GM19455 (cell line): ENCODE results near the gene LIMS2.

Source experiments
- ATAC-seq: cut with Tn5 transposase; IDR thresholded peaks from one replicate; pipeline ENCODE4 v1.9.1; 2021; ENCODE audit not compliant: unreplicated experiment

Gene LIMS2

DNA sequence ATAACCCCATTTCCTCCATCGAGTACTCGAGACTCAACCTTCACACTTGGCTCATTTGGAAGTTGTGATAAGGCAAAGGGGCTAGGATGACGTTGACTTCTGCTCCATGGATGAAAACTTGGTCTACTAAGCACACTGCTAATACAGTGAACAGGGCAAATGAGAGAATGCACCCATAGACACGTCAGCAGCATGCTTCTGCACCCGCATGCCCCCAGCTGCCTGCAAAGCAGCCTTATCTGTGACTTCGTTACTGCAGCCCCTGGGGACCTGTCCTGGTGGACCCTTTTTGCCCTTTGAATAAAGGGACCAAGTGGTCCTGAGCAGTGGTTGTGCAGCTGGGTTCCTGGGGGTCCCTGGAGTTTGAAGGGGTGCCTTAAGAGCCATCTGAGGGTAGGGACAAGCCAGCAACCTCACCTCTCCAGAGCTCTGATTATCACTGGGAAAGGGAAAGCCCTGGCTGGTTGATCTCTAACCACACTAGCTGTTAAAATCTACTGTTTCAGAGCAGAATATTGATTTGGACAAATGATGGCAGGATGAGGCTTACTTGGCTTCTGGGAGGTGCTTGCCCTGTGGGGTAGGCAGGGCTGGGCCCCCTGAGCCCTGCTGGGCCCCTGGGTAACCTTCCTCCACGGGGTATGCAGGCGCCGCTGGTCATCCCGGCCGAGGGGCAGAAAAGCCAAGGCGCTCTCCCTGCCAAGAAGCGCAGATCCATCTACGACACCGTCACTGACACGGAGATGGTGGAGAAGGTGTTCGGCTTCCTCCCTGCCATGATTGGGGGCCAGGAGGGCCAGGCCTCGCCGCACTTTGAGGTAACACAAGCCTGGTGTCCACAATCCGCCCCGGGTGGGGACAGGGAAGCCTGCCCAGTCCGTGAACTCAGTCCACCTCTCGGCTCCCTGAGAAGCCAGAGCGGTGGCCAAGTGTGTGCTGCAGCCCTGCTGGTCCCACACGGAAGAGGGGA, 67.0 kb downstream of the LIMS2 start:
- no peak for ATAC-seq

DNA sequence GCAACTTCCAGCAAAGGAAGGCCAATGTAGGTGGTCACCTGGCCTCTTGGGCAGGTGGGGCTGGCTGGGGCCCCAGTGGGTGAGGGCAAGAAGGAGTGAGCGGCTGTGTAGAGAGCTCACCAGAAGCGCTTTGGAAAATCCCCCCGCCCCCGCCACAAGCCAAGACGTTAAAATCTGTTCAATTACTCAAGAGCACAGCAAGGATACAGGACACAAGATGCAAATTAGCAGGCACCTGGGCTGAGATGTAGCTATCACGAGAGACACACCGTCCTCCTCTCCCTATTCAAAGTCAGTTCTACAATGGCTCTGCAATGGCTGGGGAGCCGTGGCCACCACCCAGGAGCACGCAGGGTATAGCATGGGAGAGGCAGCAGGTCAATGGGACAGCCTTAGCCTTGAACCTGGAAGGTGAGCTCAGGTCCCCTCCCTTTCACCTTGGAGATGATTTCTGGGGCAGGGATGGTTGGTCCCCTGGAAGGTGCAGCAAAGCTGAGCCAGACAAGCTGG, 67.9 kb downstream of the LIMS2 start:
- ATAC-seq = no peak

DNA sequence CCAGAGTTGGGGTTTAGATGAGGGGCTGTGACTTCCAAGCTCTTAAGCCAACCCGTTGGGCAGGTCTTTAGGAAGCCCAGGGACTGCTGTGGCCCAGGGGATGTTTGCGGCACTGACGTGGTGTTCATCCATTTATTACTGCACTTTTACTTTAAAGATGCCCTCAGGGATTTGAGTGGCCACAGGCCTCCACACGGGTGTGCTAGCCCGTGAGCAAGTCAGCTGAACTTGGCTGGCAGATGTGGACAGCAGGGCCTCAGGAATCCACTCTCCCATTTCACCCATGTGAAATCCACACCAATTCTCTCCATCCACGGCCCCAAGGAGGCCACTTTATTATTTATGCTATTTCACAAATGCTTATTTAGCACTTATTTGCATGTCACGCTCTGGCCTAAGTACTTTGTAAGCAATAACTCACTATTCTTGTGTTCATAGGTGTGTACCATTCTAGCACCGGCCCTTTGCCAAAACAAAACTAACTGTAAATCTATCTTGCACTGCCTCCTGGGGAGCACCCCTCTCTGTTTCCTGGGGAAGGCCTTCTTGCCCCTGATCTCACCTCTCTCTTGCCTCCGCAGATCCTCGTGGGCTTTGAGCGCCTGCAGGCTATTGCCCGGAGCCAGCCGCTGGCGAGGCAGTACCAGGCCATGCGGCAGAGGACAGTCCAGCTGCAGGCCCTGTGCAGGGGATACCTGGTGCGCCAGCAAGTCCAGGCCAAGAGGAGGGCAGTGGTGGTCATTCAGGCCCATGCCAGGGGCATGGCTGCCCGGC, 68.5 kb downstream of the LIMS2 start:
- ATAC-seq = no peak

DNA sequence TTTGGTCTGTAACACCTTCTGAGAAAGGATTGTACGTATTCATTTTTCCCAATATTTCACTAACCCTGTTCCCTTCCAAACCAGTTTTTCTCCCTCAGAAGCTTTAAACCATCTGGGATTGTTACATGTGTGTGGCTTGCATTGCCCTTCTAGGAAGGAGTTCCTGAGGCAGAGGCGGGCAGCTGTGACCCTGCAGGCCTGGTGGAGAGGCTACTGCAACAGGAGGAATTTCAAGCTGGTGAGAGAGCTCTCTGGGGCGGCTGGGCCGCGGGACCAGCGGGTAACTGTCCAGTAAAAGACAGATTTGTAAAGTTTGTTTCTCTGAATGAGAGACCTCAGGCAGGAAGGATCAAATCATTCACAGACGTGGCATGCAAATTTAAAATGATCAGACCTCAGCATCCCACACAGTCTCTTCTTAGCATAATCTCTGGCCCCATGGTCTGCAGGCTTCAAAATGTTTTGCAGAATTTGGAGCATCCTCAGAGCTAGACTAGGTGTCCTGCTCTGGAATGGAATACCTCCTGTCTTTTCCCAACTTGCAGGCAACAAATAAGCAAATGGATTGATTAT, 69.6 kb downstream of the LIMS2 start:
- no peak for ATAC-seq

- no peak for ATAC-seq
Measured at GRCh38 chr2:127604986-127605385, 70.3 kb downstream of the LIMS2 start.

- no peak for ATAC-seq
Measured at GRCh38 chr2:127599211-127599610, 76.1 kb downstream of the LIMS2 start.

DNA sequence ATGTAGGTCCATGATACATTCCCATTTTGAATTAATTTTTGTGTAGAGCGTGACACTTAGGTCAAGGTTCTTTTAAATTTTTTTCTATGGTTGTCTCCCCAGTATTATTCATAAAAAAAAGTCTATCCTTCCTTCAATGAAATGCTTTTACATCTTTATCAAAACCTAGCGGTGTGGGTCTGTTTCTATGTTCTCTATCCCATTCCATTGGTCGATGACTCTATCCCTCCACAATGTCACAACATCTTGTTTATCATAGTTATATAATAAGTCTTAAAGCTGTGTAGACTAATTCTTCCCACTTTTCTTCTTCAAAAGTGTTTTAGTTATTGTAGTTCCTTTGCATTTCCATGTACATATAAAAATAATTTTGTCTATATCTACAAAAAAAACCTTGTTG, 76.6 kb downstream of the LIMS2 start:
- ATAC-seq = no peak

DNA sequence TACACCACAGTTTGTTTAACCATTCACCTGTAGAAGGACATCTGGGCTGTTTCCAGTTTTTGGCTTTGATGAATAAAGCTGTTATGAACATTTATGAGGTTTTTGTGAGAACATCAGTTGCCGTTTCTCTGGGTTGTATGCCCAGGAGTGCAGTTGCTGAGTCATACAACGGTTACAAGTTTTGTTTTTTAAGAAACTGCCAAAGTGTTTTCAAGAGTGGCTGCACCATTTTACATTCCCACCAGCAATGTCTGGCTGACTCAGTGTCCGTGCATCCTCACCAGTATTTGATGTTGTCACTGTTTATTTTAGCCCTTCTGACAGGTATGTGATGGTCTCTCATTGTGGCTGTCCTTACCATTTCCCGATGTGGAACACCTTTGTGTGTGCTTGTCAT, 77.3 kb downstream of the LIMS2 start:
- ATAC-seq = no peak

DNA sequence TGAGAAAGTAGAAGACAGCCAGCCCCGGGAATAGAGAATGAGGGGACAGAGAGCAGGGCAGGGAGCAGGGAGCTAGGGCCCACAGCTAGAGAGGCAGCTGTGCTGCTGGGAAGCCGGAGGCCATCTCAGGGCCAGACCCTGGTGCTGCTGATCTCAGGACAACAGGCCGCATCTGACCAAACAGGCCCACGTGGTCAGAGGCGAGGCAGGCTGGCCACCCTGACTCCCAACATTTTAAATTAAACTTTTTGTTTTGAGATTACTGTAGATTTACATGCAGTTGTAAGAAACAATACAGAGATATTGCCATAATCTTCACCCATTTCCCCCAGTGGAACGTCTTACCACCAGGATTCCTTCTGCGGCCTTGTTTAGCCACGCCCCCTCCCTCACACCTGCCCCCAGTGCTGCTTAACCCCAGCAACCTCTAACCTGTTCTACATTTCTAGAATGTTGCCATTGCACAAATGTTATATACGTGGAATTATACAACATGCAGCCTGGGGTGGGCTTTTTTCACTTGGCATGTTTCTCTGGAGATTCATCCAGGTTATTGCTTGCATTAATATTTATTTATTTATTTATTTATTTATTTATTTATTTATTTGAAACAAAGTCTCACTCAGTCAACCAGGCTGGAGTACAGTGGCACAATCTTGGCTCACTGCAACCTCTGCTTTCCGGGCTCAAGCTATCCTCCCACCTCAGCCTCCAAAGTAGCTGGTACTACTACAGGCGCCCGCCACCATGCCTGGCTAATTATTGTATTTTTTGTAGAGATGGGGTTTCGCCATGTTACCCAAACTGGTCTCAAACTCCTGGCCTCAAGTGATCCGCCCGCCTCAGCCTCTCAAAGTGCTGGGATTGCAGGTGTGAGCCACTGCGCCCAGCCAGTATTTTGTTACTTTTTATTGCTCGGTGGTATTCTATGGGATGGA, 78.0 kb downstream of the LIMS2 start:
- no peak for ATAC-seq

DNA sequence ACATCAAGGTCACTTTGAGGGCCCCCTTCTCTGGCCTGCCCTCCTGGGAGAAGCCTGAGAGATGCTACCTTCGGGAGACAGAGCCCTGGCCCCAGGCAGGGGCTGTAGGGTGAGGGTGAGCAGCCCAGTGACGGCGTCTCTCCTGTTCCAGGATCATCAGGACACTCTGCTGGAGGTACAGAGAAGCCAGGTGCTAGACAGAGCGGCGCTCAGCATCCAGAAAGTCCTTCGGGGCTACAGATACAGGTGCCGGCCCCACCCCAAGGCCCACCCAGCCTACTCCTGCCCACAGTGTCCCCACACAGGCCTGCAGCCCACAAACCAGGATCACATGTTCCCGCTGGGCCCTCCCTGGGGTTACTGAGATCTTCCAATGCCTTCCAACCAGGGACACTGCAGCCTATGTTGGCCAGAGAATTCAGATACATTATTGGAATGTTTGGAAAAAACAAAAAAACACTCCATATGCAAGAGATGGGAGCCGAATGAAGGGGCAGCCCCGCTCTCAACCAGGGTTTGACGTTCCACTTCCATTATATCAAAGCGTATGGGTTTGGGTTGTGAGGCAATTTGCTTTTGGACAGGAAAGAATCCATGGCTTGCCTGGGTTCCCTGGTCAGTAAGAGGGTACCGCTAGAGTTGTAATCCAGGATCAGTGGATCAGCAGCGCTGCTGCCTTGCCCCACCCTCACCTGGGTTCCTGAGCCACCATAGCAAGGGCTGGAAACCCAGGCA, 78.9 kb downstream of the LIMS2 start:
- no peak for ATAC-seq

DNA sequence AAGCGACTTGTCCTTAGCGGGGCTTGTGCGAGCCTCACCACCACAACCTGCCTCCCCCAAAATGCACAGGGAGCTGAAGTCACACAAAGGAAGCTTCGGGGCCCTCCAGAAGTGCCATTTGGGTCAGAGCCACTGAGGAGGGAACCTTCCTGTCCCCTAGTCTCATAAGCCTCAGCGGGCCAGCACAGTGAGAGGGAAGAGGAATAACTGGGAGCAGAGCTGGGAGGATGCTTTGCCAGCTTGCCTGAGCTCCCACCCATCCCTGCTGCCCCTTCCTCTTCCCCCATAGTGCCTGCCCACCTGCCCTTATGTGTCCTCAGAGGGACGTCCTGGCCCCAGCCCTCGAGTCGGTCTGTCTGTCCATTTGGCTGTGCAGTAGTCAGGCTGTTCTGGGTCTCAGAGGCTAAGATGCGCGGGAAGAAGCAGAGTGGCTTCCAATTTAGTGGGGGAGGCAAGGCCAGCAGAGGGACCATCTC, 81.2 kb downstream of the LIMS2 start:
- no peak for ATAC-seq

DNA sequence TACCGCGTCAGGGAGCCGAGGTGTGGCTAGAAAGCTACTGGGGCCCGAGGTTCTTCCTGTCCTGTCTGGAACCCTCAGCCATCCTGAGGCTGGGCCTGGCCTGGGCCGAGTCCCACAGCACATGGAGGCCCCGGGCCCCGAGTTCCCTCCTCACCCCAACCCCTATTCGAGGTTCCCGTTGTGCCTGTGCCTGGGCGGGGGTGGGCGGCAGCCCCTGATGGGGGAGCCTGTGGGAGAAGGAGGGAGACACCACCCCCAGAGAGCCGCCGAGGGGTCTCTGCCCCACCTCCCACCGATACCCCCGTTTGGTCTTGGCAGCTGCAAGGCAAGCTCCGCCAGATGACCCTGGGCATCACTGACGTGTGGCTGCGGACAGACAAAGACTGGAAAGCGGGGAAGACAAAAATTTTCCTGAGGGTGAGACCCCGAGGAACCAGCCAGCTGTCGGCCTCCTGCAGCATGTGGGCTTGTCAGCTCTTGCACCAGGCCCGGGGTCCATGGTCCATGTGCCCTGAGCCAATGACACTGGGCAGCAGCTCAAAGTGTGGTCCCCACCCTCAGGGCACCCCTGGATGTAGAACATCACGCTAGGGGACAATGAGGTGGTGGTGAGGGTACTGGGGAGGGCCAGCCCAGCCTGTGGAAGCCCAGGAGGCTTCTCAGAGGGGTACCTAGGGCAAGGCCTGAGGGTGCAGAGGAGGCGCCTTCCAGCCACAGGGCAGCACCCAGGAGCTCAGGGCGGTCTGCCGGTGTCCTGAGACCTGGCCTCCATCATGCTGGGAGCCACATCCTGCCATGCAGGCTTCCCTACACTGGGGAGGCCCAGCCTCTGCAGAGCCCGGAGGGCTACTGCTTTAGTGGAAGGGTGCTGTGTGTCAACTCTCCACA, 81.9 kb downstream of the LIMS2 start:
- ATAC-seq = no peak

DNA sequence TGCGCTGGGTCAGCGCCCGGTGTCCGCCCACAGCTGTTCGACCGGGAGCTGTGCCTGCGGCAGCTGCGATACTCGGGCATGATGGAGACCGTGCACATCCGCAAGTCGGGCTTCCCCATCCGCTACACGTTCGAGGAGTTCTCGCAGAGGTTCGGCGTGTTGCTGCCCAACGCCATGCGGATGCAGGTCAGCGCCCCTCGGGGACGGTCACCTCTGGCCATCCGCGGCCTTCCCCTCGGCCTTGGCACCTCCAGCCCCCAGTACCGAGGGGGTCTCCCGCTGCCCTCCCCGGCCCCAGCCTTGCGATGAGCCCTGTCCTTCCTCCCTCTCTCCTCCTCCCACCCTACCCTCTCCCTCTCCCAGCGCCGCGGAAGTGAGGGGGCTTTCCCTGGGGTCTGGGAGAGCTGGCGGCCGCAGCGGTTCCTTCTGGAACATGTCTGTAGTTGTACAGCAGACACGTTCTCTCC, 82.5 kb downstream of the LIMS2 start:
- ATAC-seq = no peak

- ATAC-seq = no peak
Measured at GRCh38 chr2:127591221-127591923, 84.0 kb downstream of the LIMS2 start.

- no peak for ATAC-seq
Measured at GRCh38 chr2:127590386-127591190, 84.7 kb downstream of the LIMS2 start.

- no peak for ATAC-seq
Measured at GRCh38 chr2:127589841-127590240, 85.5 kb downstream of the LIMS2 start.

GRCh38 chr2:127589358-127589757, 86.0 kb downstream of the LIMS2 start:
- no peak for ATAC-seq
